HepG2 (cell line): ENCODE measurements around the gene SIX5. TPM values are rescaled to one million over a fixed set of nuclear protein-coding genes. Genes with fewer than 3 reads are reported as not detected.

Source experiments
- FIP1L1 ChIP-seq: fragments of 200-400 bp; formaldehyde crosslinking; IDR thresholded peaks from 2 replicates; pipeline ENCODE4 v1.6.1; 2018; ENCODE audit warnings: low read depth, mild to moderate bottlenecking, low read length, moderate library complexity, borderline replicate concordance; ENCODE audit not compliant: insufficient read depth
- KAT7 ChIP-seq: IDR thresholded peaks from 2 replicates; pipeline ENCODE4 v1.6.1; 2018; ENCODE audit warnings: borderline replicate concordance, missing compliant biosample characterization
- KDM6A ChIP-seq: IDR thresholded peaks from 2 replicates; pipeline ENCODE4 v1.6.1; 2016; ENCODE audit warnings: low read depth
- RCOR2 ChIP-seq: IDR thresholded peaks from 2 replicates; pipeline ENCODE4 v1.6.1; 2016; ENCODE audit warnings: missing biosample characterization, missing genetic modification reagents
- RXRB ChIP-seq: IDR thresholded peaks from 2 replicates; pipeline ENCODE4 v1.6.1; 2016; ENCODE audit warnings: borderline replicate concordance, missing genetic modification reagents, missing compliant biosample characterization
- SNAPC2 ChIP-seq: sonication (generic); formaldehyde crosslinking; IDR thresholded peaks from 2 replicates; pipeline ENCODE4 v1.8.1; 2022; ENCODE audit warnings: mild to moderate bottlenecking, missing genetic modification reagents
- XBP1 ChIP-seq: sonication (generic); formaldehyde crosslinking; IDR thresholded peaks from 2 replicates; pipeline ENCODE4 v1.5.0; 2020; ENCODE audit warnings: missing genetic modification reagents
- YEATS2 ChIP-seq: sonication (generic); formaldehyde crosslinking; IDR thresholded peaks from 2 replicates; pipeline ENCODE4 v1.4.0; 2020; ENCODE audit warnings: missing genetic modification reagents, borderline replicate concordance
- ZFP91 ChIP-seq: sonication (generic); formaldehyde crosslinking; IDR thresholded peaks from 2 replicates; pipeline ENCODE4 v1.9.0; 2022; ENCODE audit warnings: missing genetic modification reagents, mild to moderate bottlenecking, borderline replicate concordance
- ZNF33A ChIP-seq: sonication (generic); formaldehyde crosslinking; IDR thresholded peaks from 2 replicates; pipeline ENCODE4 v1.5.1; 2020; ENCODE audit warnings: missing genetic modification reagents, mild to moderate bottlenecking, moderate library complexity, borderline replicate concordance
- ZNF468 ChIP-seq: sonication (generic); formaldehyde crosslinking; IDR thresholded peaks from 2 replicates; pipeline ENCODE4 v1.8.0; 2022; ENCODE audit warnings: mild to moderate bottlenecking, moderate library complexity, missing genetic modification reagents
- ZNF484 ChIP-seq: sonication (generic); formaldehyde crosslinking; IDR thresholded peaks from 2 replicates; pipeline ENCODE4 v1.5.1; 2020; ENCODE audit warnings: mild to moderate bottlenecking, low read depth, missing genetic modification reagents, borderline replicate concordance
- ZNF841 ChIP-seq: sonication (generic); formaldehyde crosslinking; IDR thresholded peaks from 2 replicates; pipeline ENCODE4 v1.8.1; 2023; ENCODE audit warnings: missing genetic modification reagents, borderline replicate concordance
- polyA plus RNA-seq, 8 experiments: library from polyadenylated mRNA; depleted of rRNA in 3 of 8; stranded (reverse) in 7 of 8; unstranded in 1 of 8; fragments of >200 nt; fragmentation: Illumina TruSeq in 4 of 8; extraction: Trizol in 4 of 8; gene quantifications; 2 replicates each; pipeline versions ENCODE4 v1.2.1 to v1.2.3, GENCODE V29; 2011 to 2016; ENCODE audit warnings: low read depth in 4 of 8, missing spikeins in 1 of 8, mixed read lengths in 1 of 8; ENCODE audit not compliant: insufficient read depth in 1 of 8
- total RNA-seq, 5 experiments: library from RNA; depleted of rRNA; stranded (reverse); fragments of >200 nt; fragmentation: Illumina TruSeq; extraction: Trizol; gene quantifications; 2 replicates each; pipeline ENCODE4 v1.2.3, GENCODE V29; 2016; ENCODE audit warnings: low read depth in 1 of 5
- TF ChIP-seq, protein P1 (sequence below): sonication (generic); formaldehyde crosslinking; IDR thresholded peaks from 2 replicates; pipeline ENCODE4 v1.5.1; 2020; ENCODE audit warnings: missing genetic modification reagents, mild to moderate bottlenecking, borderline replicate concordance
- TF ChIP-seq, protein P2 (sequence below): sonication (generic); formaldehyde crosslinking; IDR thresholded peaks from 2 replicates; pipeline ENCODE4 v1.9.0; 2021; ENCODE audit warnings: missing genetic modification reagents, borderline replicate concordance
- TF ChIP-seq, protein P3 (sequence below): sonication (generic); formaldehyde crosslinking; IDR thresholded peaks from 2 replicates; pipeline ENCODE4 v1.5.1; 2020; ENCODE audit warnings: missing genetic modification reagents, mild to moderate bottlenecking, borderline replicate concordance
- TF ChIP-seq, protein P4 (sequence below): sonication (generic); formaldehyde crosslinking; IDR thresholded peaks from 2 replicates; pipeline ENCODE4 v1.5.0; 2020; ENCODE audit warnings: mild to moderate bottlenecking, missing genetic modification reagents, borderline replicate concordance

Gene SIX5
- total and polyA plus RNA-seq, 2 of the 13 experiments (the other 11 are each of a cell fraction or from before 2014, with no cell fraction given) = 7.7 to 10.5 TPM

GRCh38 chr19:45767881-45768654, 984 bp downstream of the SIX5 start (continued):
- TF ChIP-seq ZFP91 = peak; percentile 54; the same call in 1 of the 2 replicates
- TF ChIP-seq FIP1L1 = no peak
- no peak for TF ChIP-seq RCOR2 (CRISPR knock-in tag)
- TF ChIP-seq ZNF484 = no peak
- TF ChIP-seq, protein P1, sequence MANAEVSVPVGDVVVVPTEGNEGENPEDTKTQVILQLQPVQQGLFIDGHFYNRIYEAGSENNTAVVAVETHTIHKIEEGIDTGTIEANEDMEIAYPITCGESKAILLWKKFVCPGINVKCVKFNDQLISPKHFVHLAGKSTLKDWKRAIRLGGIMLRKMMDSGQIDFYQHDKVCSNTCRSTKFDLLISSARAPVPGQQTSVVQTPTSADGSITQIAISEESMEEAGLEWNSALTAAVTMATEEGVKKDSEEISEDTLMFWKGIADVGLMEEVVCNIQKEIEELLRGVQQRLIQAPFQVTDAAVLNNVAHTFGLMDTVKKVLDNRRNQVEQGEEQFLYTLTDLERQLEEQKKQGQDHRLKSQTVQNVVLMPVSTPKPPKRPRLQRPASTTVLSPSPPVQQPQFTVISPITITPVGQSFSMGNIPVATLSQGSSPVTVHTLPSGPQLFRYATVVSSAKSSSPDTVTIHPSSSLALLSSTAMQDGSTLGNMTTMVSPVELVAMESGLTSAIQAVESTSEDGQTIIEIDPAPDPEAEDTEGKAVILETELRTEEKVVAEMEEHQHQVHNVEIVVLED (CRISPR knock-in tag) = peak; percentile 36; the same call in 1 of the 2 replicates
- TF ChIP-seq YEATS2 (CRISPR knock-in tag) = no peak
- TF ChIP-seq KDM6A (CRISPR knock-in tag) = no peak
- TF ChIP-seq ZNF33A (CRISPR knock-in tag) = no peak
- TF ChIP-seq RXRB (CRISPR knock-in tag) = no peak
- no peak for TF ChIP-seq XBP1 (CRISPR knock-in tag)
- TF ChIP-seq, protein P2, sequence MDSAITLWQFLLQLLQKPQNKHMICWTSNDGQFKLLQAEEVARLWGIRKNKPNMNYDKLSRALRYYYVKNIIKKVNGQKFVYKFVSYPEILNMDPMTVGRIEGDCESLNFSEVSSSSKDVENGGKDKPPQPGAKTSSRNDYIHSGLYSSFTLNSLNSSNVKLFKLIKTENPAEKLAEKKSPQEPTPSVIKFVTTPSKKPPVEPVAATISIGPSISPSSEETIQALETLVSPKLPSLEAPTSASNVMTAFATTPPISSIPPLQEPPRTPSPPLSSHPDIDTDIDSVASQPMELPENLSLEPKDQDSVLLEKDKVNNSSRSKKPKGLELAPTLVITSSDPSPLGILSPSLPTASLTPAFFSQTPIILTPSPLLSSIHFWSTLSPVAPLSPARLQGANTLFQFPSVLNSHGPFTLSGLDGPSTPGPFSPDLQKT (CRISPR knock-in tag) = no peak
- TF ChIP-seq SNAPC2 = 0 out of 2 replicates have a peak, but pooled peaks have one; percentile 57
- peak; percentile 25; the same call in 1 of the 2 replicates for TF ChIP-seq ZNF468 (CRISPR knock-in tag)
- TF ChIP-seq, protein P3, sequence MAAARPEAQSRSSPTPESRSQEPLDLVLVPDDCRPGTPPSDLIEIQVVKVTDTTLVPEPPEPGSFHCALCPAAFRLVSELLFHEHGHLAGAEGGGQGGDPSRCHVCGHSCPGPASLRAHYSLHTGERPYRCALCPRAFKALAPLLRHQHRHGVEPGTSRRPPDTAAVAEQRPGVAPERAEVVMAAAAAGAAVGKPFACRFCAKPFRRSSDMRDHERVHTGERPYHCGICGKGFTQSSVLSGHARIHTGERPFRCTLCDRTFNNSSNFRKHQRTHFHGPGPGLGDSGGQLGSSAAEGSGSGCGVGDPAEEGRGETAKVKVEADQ (CRISPR knock-in tag) = peak; percentile 32; the same call in 1 of the 2 replicates
- no peak for TF ChIP-seq KAT7
- TF ChIP-seq ZNF841 (CRISPR knock-in tag) = no peak
- TF ChIP-seq, protein P4, sequence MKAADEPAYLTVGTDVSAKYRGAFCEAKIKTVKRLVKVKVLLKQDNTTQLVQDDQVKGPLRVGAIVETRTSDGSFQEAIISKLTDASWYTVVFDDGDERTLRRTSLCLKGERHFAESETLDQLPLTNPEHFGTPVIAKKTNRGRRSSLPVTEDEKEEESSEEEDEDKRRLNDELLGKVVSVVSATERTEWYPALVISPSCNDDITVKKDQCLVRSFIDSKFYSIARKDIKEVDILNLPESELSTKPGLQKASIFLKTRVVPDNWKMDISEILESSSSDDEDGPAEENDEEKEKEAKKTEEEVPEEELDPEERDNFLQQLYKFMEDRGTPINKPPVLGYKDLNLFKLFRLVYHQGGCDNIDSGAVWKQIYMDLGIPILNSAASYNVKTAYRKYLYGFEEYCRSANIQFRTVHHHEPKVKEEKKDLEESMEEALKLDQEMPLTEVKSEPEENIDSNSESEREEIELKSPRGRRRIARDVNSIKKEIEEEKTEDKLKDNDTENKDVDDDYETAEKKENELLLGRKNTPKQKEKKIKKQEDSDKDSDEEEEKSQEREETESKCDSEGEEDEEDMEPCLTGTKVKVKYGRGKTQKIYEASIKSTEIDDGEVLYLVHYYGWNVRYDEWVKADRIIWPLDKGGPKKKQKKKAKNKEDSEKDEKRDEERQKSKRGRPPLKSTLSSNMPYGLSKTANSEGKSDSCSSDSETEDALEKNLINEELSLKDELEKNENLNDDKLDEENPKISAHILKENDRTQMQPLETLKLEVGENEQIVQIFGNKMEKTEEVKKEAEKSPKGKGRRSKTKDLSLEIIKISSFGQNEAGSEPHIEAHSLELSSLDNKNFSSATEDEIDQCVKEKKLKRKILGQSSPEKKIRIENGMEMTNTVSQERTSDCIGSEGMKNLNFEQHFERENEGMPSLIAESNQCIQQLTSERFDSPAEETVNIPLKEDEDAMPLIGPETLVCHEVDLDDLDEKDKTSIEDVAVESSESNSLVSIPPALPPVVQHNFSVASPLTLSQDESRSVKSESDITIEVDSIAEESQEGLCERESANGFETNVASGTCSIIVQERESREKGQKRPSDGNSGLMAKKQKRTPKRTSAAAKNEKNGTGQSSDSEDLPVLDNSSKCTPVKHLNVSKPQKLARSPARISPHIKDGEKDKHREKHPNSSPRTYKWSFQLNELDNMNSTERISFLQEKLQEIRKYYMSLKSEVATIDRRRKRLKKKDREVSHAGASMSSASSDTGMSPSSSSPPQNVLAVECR (CRISPR knock-in tag) = peak; percentile 63; the same call in 1 of the 2 replicates
